SK-N-SH (cell line): Measurements from ENCODE around the gene GPR12. TPM values are rescaled to one million over a fixed set of nuclear protein-coding genes. Genes with fewer than 3 reads are reported as not detected.

Experiments used
- CTCF ChIA-PET: fragments of 300-600, 350-600 bp; formaldehyde crosslinking; extraction: SDS; loops from one replicate; lab custom pipeline; 2021; lab: Yijun Ruan, JAX
- POLR2A ChIA-PET: fragments of 350-600 bp; sonication (Branson Sonifier 250); formaldehyde crosslinking; extraction: SDS; loops from one replicate; lab custom pipeline; 2020; ENCODE audit warnings: antibody characterized with exemption, inconsistent platforms; lab: Yijun Ruan, JAX
- DNase-seq: peaks from one replicate; pipeline ENCODE4 v3.0.0; 2012
- H2AFZ ChIP-seq: fragments of 200-600 bp; sonication (generic); 2 replicates; pipeline ENCODE4 v1.8.1; 2016; ENCODE audit warnings: antibody characterized with exemption, mild to moderate bottlenecking, low read depth
- H3F3A ChIP-seq: fragments of 200-600 bp; sonication (generic); replicated peaks from 2 replicates; pipeline ENCODE3; 2016; ENCODE audit warnings: antibody characterized with exemption, mild to moderate bottlenecking; ENCODE audit not compliant: insufficient read depth
- H3K27ac ChIP-seq, 2 experiments: fragments of 200-500 bp in 1 of 2; fragments of 200-600 bp in 1 of 2; sonication (Bioruptor generic) in 1 of 2; sonication (generic), shearing (Covaris generic) in 1 of 2; 2 replicates each; pipeline versions ENCODE4 v1.5.1 to v1.6.1; 2014 to 2016; ENCODE audit warnings: low read depth in 2 of 2, inconsistent platforms in 1 of 2, low read length in 1 of 2, mild to moderate bottlenecking in 1 of 2, mixed read lengths in 1 of 2
- H3K27me3 ChIP-seq: fragments of 200-600 bp; sonication (generic), shearing (Covaris generic); 2 replicates; pipeline ENCODE4 v1.6.1; 2016; ENCODE audit warnings: mixed run types; ENCODE audit not compliant: insufficient read depth
- H3K36me3 ChIP-seq, 2 experiments: fragments of 200-500 bp in 1 of 2; fragments of 200-600 bp in 1 of 2; sonication (Bioruptor generic) in 1 of 2; sonication (generic) in 1 of 2; replicated peaks in 1 of 2; 2 replicates each; pipeline versions ENCODE3 to v1.5.1; 2014 to 2016; ENCODE audit warnings: low read length in 1 of 2, mild to moderate bottlenecking in 1 of 2; ENCODE audit not compliant: insufficient read depth in 2 of 2, control insufficient read depth in 1 of 2
- H3K4me1 ChIP-seq, 2 experiments: fragments of 200-500 bp in 1 of 2; fragments of 200-600 bp in 1 of 2; sonication (Bioruptor generic) in 1 of 2; sonication (generic), shearing (Covaris generic) in 1 of 2; 2 replicates each; pipeline versions ENCODE4 v1.5.1 to v1.6.1; 2014 to 2016; ENCODE audit warnings: low read depth in 1 of 2, low read length in 1 of 2, mixed run types in 1 of 2; ENCODE audit not compliant: insufficient read depth in 2 of 2, control insufficient read depth in 1 of 2
- H3K4me2 ChIP-seq: fragments of 200-600 bp; sonication (generic), shearing (Covaris generic); 2 replicates; pipeline ENCODE4 v1.6.1; 2017; ENCODE audit warnings: mixed run types
- H3K4me3 ChIP-seq, 2 experiments: fragments of 200-500 bp in 1 of 2; fragments of 200-600 bp in 1 of 2; sonication (Bioruptor generic) in 1 of 2; sonication (generic), shearing (Covaris generic) in 1 of 2; 2 replicates each; pipeline versions ENCODE4 v1.5.1 to v1.8.1; 2014 to 2016; ENCODE audit warnings: low read depth in 2 of 2, inconsistent platforms in 1 of 2, low read length in 1 of 2, mild to moderate bottlenecking in 1 of 2, mixed read lengths in 1 of 2, moderate library complexity in 1 of 2
- H3K79me2 ChIP-seq: fragments of 200-600 bp; sonication (generic); 2 replicates; pipeline ENCODE4 v1.8.1; 2017; ENCODE audit warnings: mild to moderate bottlenecking; ENCODE audit not compliant: insufficient read depth
- H3K9ac ChIP-seq: fragments of 200-600 bp; sonication (generic); 2 replicates; pipeline ENCODE4 v1.6.1; 2017; ENCODE audit warnings: mixed run types
- H3K9me2 ChIP-seq: fragments of 200-600 bp; sonication (generic); 2 replicates; pipeline ENCODE4 v1.6.1; 2017; ENCODE audit warnings: mixed run types
- H3K9me3 ChIP-seq: fragments of 200-600 bp; sonication (generic); 2 replicates; pipeline ENCODE4 v1.6.1; 2017; ENCODE audit warnings: mixed run types, mild to moderate bottlenecking, moderate library complexity
- H4K20me1 ChIP-seq: fragments of 200-600 bp; sonication (generic); 2 replicates; pipeline ENCODE4 v1.6.1; 2017; ENCODE audit warnings: mild to moderate bottlenecking, mixed run types; ENCODE audit not compliant: insufficient read depth
- CHD2 ChIP-seq: fragments of 150-350 bp; IDR thresholded peaks from 2 replicates; pipeline ENCODE4 v1.6.1; 2018; ENCODE audit warnings: low read length; ENCODE audit not compliant: partially characterized antibody
- ELF1 ChIP-seq: IDR thresholded peaks from 2 replicates; pipeline ENCODE4 v1.4.0; 2012
- EP300 ChIP-seq, 2 experiments: IDR thresholded peaks; 2 replicates each; pipeline versions ENCODE4 v1.4.0 to v1.6.1; 2012; ENCODE audit warnings: borderline replicate concordance in 1 of 2, low read depth in 1 of 2, low read length in 1 of 2
- EZH2phosphoT487 ChIP-seq: fragments of 200-600 bp; sonication (generic); IDR thresholded peaks from 2 replicates; pipeline ENCODE4 v1.6.1; 2017; ENCODE audit warnings: low read depth, mixed run types, mild to moderate bottlenecking, antibody characterized with exemption, moderate library complexity, borderline replicate concordance
- FOSL2 ChIP-seq: IDR thresholded peaks from 2 replicates; pipeline ENCODE4 v1.4.0; 2012; ENCODE audit warnings: low read depth, mild to moderate bottlenecking, moderate library complexity, borderline replicate concordance
- FOXJ3 ChIP-seq: sonication (generic); formaldehyde crosslinking; IDR thresholded peaks from 2 replicates; pipeline ENCODE4 v1.5.1; 2020; ENCODE audit warnings: mild to moderate bottlenecking, missing genetic modification reagents
- GABPA ChIP-seq: IDR thresholded peaks from 2 replicates; pipeline ENCODE4 v1.4.0; 2012; ENCODE audit warnings: low read depth, mild to moderate bottlenecking
- IRF3 ChIP-seq: fragments of 150-350 bp; IDR thresholded peaks from 2 replicates; pipeline ENCODE4 v1.6.1; 2016; ENCODE audit warnings: mild to moderate bottlenecking, low read depth, low read length
- MEF2A ChIP-seq: IDR thresholded peaks from 2 replicates; pipeline ENCODE4 v1.4.0; 2012; ENCODE audit warnings: low read depth, borderline replicate concordance
- MXI1 ChIP-seq: IDR thresholded peaks from 2 replicates; pipeline ENCODE4 v1.6.1; 2012; ENCODE audit warnings: mild to moderate bottlenecking, low read depth, low read length, improper control_type of control experiment
- NFIC ChIP-seq: IDR thresholded peaks from 2 replicates; pipeline ENCODE4 v1.4.0; 2012; ENCODE audit warnings: borderline replicate concordance
- NRF1 ChIP-seq: IDR thresholded peaks from 2 replicates; pipeline ENCODE4 v1.6.1; 2012; ENCODE audit warnings: low read depth, mild to moderate bottlenecking, low read length
- PBX3 ChIP-seq: IDR thresholded peaks from 2 replicates; pipeline ENCODE4; 2012
- RCOR1 ChIP-seq: fragments of 150-350 bp; IDR thresholded peaks from 2 replicates; pipeline ENCODE4 v1.6.1; 2017; ENCODE audit warnings: antibody characterized with exemption, low read length
- SMC3 ChIP-seq: IDR thresholded peaks from 2 replicates; pipeline ENCODE4 v1.6.1; 2012; ENCODE audit warnings: low read depth, low read length, improper control_type of control experiment
- TAF1 ChIP-seq: IDR thresholded peaks from 2 replicates; pipeline ENCODE4 v1.6.1; 2012; ENCODE audit warnings: low read depth, mild to moderate bottlenecking, low read length, moderate library complexity, borderline replicate concordance
- TEAD4 ChIP-seq: IDR thresholded peaks from 2 replicates; pipeline ENCODE4 v1.4.0; 2012; ENCODE audit warnings: mild to moderate bottlenecking, borderline replicate concordance; ENCODE audit not compliant: insufficient read depth
- YY1 ChIP-seq: IDR thresholded peaks from 2 replicates; pipeline ENCODE4 v1.4.0; 2012; ENCODE audit warnings: low read depth, mild to moderate bottlenecking
- WGBS: methylation state at CpG from one replicate; pipeline ENCODE4 v1.1.6; 2017; ENCODE audit warnings: low lambda C conversion rate; 5-methylcytosine and 5-hydroxymethylcytosine counted together
- polyA plus RNA-seq, 3 experiments: library from polyadenylated mRNA; depleted of rRNA; stranded (reverse); fragments of >200 nt; gene quantifications; 2 replicates each; pipeline ENCODE4 v1.2.3, GENCODE V29; 2012
- TF ChIP-seq, protein P1 (sequence below): fragments of 150-350 bp; IDR thresholded peaks from 2 replicates; pipeline ENCODE4 v1.6.1; 2017; ENCODE audit warnings: antibody characterized with exemption, low read length, low read depth, borderline replicate concordance
- TF ChIP-seq, protein P2 (sequence below): IDR thresholded peaks from 2 replicates; pipeline ENCODE4 v1.4.0; 2012; ENCODE audit warnings: low read depth
- TF ChIP-seq, protein P3 (sequence below): IDR thresholded peaks from 2 replicates; pipeline ENCODE4 v1.4.0; 2012; ENCODE audit warnings: low read depth, borderline replicate concordance

GPR12 gene
- polyA plus RNA-seq, 1 of the 3 experiments (the other 2 are of a cell fraction), result not detected

DNA sequence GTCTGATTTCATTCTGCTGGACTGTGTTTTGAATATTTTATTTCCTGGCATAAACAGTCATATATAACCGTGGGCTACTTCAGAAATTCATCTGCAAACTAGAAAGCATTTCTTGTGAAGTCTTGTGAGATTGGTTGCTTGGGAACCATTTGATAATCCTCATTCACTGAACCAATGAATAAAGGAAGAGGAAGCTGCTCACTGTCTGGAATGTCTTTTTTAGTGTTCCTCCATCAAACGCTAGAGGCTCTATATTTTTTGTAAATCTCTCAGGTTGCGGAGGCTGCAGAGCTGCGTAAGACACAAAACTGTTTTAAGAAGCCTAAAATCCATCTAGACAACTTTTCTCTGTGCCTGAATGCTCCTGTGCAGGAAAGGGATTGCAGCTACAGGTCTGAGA lies 18.7 kb upstream of the GPR12 start:
- H3K9me3 ChIP-seq, result no peaks in the 10 kb centered on the region
- WGBS, result 54% methylated on average over 4 of the region's 4 CpGs
- H3K9me2 ChIP-seq, result no peaks in the 10 kb centered on the region
- DNase-seq, result no peak
- TF ChIP-seq GABPA, result no peak
- TF ChIP-seq ELF1, result no peak
- TF ChIP-seq SMC3, result no peak
- no peak for TF ChIP-seq IRF3
- no peaks in the 10 kb centered on the region for H3K4me1 ChIP-seq
- no peak overlapping the region for H3K4me3 ChIP-seq
- H3K9ac ChIP-seq, result no peak overlapping the region
- H4K20me1 ChIP-seq, result no peaks in the 10 kb centered on the region
- POLR2A ChIA-PET, result no interaction called here
- H3F3A ChIP-seq, result no peaks in the 10 kb centered on the region
- H3K79me2 ChIP-seq, result no peaks in the 10 kb centered on the region
- no peaks in the 10 kb centered on the region for H3K36me3 ChIP-seq
- H3K27ac ChIP-seq, result no peak overlapping the region
- CTCF ChIA-PET, result interaction anchor here (0.6 kb wide), 1 partner anchor 13 kb away, joined by 3 read pairs; no protein-coding TSS in a partner anchor
- no peak overlapping the region for H2AFZ ChIP-seq
- no peak overlapping the region for H3K4me2 ChIP-seq
- no peaks in the 10 kb centered on the region for H3K27me3 ChIP-seq

DNA sequence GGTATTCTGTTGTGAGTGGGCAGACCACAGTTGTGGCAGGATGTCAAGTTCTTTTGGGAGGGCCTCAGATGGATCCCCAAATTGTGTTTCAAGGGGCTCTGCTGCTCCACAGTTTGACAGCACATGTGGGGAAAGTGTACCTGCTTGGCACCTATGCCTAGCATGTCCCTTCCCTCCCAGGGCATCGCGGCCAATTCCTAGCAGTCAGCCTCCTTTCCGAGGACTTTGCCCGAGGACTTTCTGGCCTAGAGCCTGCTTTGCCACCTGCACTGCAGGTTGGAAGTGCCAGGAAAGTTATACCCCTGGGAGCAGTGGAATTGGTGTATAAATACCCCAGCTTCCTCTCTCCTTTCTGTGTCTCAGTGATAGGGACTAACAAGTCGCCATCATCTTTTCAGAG lies 11.9 kb upstream of the GPR12 start:
- no peak for DNase-seq
- no peak for TF ChIP-seq CHD2
- no peak for TF ChIP-seq NFIC
- TF ChIP-seq PBX3, result no peak
- no peak for TF ChIP-seq ELF1
- TF ChIP-seq TAF1, result no peak
- TF ChIP-seq, protein P1, sequence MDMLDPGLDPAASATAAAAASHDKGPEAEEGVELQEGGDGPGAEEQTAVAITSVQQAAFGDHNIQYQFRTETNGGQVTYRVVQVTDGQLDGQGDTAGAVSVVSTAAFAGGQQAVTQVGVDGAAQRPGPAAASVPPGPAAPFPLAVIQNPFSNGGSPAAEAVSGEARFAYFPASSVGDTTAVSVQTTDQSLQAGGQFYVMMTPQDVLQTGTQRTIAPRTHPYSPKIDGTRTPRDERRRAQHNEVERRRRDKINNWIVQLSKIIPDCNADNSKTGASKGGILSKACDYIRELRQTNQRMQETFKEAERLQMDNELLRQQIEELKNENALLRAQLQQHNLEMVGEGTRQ, result no peak
- no peak for TF ChIP-seq RCOR1
- no peak for TF ChIP-seq EZH2phosphoT487
- TF ChIP-seq GABPA, result no peak
- no peak for TF ChIP-seq TEAD4
- TF ChIP-seq MXI1, result no peak
- no peak for TF ChIP-seq EP300 (IDR thresholded peaks at IDR 0.05; ENCODE audit: borderline replicate concordance in 1 of 2, low read depth in 1 of 2, low read length in 1 of 2)
- TF ChIP-seq SMC3, result no peak
- TF ChIP-seq, protein P2, sequence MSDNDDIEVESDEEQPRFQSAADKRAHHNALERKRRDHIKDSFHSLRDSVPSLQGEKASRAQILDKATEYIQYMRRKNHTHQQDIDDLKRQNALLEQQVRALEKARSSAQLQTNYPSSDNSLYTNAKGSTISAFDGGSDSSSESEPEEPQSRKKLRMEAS, result no peak
- TF ChIP-seq NRF1, result no peak
- TF ChIP-seq FOXJ3 (CRISPR knock-in tag), result no peak
- TF ChIP-seq YY1, result no peak
- TF ChIP-seq, protein P3, sequence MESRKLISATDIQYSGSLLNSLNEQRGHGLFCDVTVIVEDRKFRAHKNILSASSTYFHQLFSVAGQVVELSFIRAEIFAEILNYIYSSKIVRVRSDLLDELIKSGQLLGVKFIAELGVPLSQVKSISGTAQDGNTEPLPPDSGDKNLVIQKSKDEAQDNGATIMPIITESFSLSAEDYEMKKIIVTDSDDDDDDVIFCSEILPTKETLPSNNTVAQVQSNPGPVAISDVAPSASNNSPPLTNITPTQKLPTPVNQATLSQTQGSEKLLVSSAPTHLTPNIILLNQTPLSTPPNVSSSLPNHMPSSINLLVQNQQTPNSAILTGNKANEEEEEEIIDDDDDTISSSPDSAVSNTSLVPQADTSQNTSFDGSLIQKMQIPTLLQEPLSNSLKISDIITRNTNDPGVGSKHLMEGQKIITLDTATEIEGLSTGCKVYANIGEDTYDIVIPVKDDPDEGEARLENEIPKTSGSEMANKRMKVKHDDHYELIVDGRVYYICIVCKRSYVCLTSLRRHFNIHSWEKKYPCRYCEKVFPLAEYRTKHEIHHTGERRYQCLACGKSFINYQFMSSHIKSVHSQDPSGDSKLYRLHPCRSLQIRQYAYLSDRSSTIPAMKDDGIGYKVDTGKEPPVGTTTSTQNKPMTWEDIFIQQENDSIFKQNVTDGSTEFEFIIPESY, result no peak
- TF ChIP-seq FOSL2, result no peak
- TF ChIP-seq MEF2A, result no peak
- Histone ChIP-seq H4K20me1 (no peaks in the 10 kb centered on the region), H3K9ac (no peak overlapping the region), H3K27ac (no peak overlapping the region), H2AFZ (no peak overlapping the region), H3K9me2 (no peaks in the 10 kb centered on the region), H3K9me3 (no peaks in the 10 kb centered on the region), H3K27me3 (no peaks in the 10 kb centered on the region), H3K36me3 (no peaks in the 10 kb centered on the region), H3F3A (no peaks in the 10 kb centered on the region), H3K79me2 (no peaks in the 10 kb centered on the region), H3K4me3 (no peak overlapping the region), H3K4me2 (no peak overlapping the region), H3K4me1 (no peaks in the 10 kb centered on the region)
- POLR2A ChIA-PET, result no interaction called here
- WGBS, result 44% methylated on average over 3 of the region's 5 CpGs
- CTCF ChIA-PET, result interaction anchor here (1.3 to 1.6 kb wide), 2 partner anchors 10 to 99 kb away, joined by 3 read pairs; no protein-coding TSS in a partner anchor
